Measurements from ENCODE around the gene EFCAB8. TPM values are rescaled to one million over a fixed set of nuclear protein-coding genes. Genes with fewer than 3 reads are reported as not detected.
"Not testable (repeated sequence)": the region's sequence is repeated elsewhere in the genome, so short reads cannot be mapped to it uniquely, and the experiment has no call there.

Gene EFCAB8
- total and polyA plus RNA-seq, 9 donors, result 0.08 to 0.20 TPM; not detected in 7

GRCh38 chr20:32946629-32947028 lies 87.9 kb downstream of the EFCAB8 start:
- DNase-seq, result no peak
- Histone ChIP-seq H3K4me1 (ENCODE audit: insufficient read depth) (no peaks in the 10 kb centered on the region), H3K36me3 (no peaks in the 10 kb centered on the region), H3K27ac (no peak overlapping the region), H3K4me3 (no peak overlapping the region), H3K27me3 (no peaks in the 10 kb centered on the region), H3K9me3 (no peaks in the 10 kb centered on the region)
- 62 to 82% (median 71%) methylated on average over 1 of the region's 1 CpG for WGBS, 3 donors
- intact Hi-C loops (cut with DNase I), result no loop called here
- no peak for TF ChIP-seq EP300 (IDR thresholded peaks at IDR 0.05)

GRCh38 chr20:32950539-32950938 lies 91.8 kb downstream of the EFCAB8 start:
- DNase-seq; intact Hi-C loops (cut with DNase I); H3K27ac ChIP-seq; H3K27me3 ChIP-seq; H3K4me3 ChIP-seq; H3K4me1 ChIP-seq (ENCODE audit: insufficient read depth); H3K36me3 ChIP-seq; H3K9me3 ChIP-seq: not testable (repeated sequence)
- 6 to 22% (median 7%) methylated on average over 4 of the region's 4 CpGs for WGBS, 3 donors

GRCh38 chr20:32957459-32957858 lies 98.7 kb downstream of the EFCAB8 start:
- DNase-seq, result no peak
- 69 to 79% (median 79%) methylated on average over 5 of the region's 5 CpGs for WGBS, 3 donors
- intact Hi-C loops (cut with DNase I), result no loop called here

GRCh38 chr20:32958574-32958973 lies 99.9 kb downstream of the EFCAB8 start:
- Histone ChIP-seq H3K4me3 (no peak overlapping the region), H3K36me3 (no peaks in the 10 kb centered on the region), H3K27me3 (no peaks in the 10 kb centered on the region), H3K9me3 (no peaks in the 10 kb centered on the region), H3K27ac (no peak overlapping the region), H3K4me1 (ENCODE audit: insufficient read depth) (no peaks in the 10 kb centered on the region)
- intact Hi-C loops (cut with DNase I), result no loop called here
- no peak for DNase-seq
- no peak for TF ChIP-seq EP300 (IDR thresholded peaks at IDR 0.05)
- TF ChIP-seq CTCF (IDR thresholded peaks at IDR 0.05), result no peak
- TF ChIP-seq POLR2A (IDR thresholded peaks at IDR 0.05), result no peak

More at GRCh38 chr20:32957459-32957858, 98.7 kb downstream of the EFCAB8 start:
- Histone ChIP-seq H3K4me1 (ENCODE audit: insufficient read depth) (no peaks in the 10 kb centered on the region), H3K27me3 (no peaks in the 10 kb centered on the region), H3K27ac (no peak overlapping the region), H3K4me3 (no peak overlapping the region), H3K9me3 (no peaks in the 10 kb centered on the region), H3K36me3 (no peaks in the 10 kb centered on the region)
- TF ChIP-seq CTCF (IDR thresholded peaks at IDR 0.05), result no peak
- no peak for TF ChIP-seq POLR2A (IDR thresholded peaks at IDR 0.05)
- no peak for TF ChIP-seq EP300 (IDR thresholded peaks at IDR 0.05)

GRCh38 chr20:32959351-32960221 lies 100.9 kb downstream of the EFCAB8 start:
- H3K27me3 ChIP-seq, result no peaks in the 10 kb centered on the region
- intact Hi-C loops (cut with DNase I), result no loop called here
- 81 to 86% (median 82%) methylated on average over 14 of the region's 14 CpGs for WGBS, 3 donors
- H3K27ac ChIP-seq, result no peak overlapping the region
- H3K36me3 ChIP-seq, result no peaks in the 10 kb centered on the region
- H3K4me1 ChIP-seq (ENCODE audit: insufficient read depth), result no peaks in the 10 kb centered on the region
- DNase-seq, result no peak
- no peak overlapping the region for H3K4me3 ChIP-seq
- H3K9me3 ChIP-seq, result no peaks in the 10 kb centered on the region
- TF ChIP-seq CTCF (IDR thresholded peaks at IDR 0.05), result no peak
- no peak for TF ChIP-seq POLR2A (IDR thresholded peaks at IDR 0.05)
- no peak for TF ChIP-seq EP300 (IDR thresholded peaks at IDR 0.05)

All from ovary (tissue), 9 donors.